GM12801 (cell line): ENCODE data around the gene RBFOX2.

Experiments used
- TF ChIP-seq, protein P1 (sequence below): IDR thresholded peaks from one replicate; pipeline ENCODE4 v1.5.1; 2011; ENCODE audit warnings: control low read depth; ENCODE audit not compliant: insufficient read length; ENCODE audit errors: extremely low read depth

Gene RBFOX2

DNA sequence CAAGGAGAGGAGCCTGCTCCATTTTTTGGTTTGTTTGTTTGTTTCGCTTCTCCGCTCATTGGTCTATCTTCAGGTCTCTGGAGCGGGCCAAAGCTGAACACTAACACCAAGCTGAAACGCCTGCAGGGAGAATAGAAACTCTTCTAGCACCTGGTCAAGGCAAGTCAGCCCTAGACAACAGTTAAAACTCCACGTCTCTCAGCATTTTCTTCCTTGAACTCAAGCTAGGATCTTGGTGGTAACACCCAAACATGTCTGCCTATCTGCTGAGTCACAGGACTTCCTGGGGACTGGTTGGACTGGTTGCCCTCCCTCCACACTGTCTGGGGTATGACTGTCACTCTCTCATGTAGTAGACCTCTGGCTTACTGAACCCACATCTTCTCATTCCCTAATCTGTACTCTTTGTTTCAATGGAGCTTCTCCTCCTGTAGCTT is 23.9 kb upstream of the RBFOX2 start:
- TF ChIP-seq, protein P1, sequence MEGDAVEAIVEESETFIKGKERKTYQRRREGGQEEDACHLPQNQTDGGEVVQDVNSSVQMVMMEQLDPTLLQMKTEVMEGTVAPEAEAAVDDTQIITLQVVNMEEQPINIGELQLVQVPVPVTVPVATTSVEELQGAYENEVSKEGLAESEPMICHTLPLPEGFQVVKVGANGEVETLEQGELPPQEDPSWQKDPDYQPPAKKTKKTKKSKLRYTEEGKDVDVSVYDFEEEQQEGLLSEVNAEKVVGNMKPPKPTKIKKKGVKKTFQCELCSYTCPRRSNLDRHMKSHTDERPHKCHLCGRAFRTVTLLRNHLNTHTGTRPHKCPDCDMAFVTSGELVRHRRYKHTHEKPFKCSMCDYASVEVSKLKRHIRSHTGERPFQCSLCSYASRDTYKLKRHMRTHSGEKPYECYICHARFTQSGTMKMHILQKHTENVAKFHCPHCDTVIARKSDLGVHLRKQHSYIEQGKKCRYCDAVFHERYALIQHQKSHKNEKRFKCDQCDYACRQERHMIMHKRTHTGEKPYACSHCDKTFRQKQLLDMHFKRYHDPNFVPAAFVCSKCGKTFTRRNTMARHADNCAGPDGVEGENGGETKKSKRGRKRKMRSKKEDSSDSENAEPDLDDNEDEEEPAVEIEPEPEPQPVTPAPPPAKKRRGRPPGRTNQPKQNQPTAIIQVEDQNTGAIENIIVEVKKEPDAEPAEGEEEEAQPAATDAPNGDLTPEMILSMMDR = no peak

DNA sequence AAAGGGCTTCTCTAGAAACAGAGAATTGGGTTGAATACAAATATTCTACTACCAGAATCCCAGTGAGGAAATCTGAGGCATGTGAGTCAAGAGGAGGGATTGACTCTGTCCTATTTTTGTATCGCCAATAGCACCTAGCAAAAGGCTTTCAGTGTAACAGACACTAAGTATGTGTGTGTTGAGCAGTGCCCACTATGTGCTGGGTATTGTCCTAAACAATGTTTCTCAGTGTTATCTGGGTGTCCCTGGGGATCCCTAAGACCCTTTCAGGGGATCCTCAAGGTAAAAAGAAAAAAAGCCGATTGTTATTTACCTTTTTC is 21.0 kb upstream of the RBFOX2 start:
- TF ChIP-seq, protein P1 = no peak

DNA sequence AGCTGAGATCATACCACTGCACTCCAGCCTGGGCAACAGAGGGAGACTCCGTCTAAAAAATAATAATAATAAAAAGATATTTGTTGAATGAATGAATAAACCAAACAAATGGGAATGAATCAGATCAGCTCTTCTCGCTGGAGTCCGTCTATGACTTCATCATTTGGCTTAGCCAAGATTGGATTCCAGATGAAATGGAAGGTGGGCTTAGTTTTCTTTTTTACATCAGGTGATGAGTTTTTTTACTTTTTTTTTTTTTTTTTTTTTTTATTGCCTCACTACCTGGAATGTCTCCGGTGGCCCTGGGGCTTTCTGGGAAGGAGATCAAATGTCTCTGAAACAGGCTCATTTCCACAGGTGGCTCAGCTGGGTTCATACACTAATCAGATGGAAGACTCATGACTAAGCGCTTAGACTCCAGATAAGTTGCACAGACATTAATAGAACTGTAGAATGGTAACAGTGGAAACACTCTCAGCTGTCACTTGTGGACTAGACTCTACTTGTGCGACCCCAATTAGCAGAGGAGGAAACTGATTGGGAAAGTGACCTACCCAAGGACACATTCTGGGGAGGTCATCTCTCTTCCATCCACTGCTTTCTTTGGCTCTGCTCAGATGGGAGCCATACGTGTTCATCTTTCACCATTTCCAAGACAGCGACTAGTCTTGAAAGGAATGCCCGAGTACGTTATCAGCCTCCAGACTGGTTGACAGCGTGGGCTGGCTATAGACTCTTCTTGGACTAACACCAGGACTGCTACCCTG is 20.5 kb upstream of the RBFOX2 start:
- TF ChIP-seq, protein P1 = no peak

DNA sequence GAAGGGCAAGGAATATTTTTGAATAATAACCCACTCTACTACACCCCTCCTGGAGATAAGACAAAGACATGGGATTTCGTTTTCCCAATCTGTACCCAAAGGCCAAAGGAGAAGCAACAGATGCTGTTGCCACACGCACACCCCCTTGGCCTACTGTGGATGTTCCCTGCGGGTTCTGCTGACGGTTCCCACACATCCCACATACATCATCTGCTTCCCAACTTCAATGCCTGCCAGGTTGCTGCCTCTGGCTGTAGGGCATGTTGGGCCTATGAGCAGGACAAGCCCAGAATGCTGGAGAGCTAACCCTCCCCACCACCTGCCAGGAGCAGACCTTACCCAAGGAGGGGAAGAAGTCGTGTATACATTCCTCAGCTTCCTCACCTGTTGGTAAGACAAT is 13.6 kb upstream of the RBFOX2 start:
- TF ChIP-seq, protein P1 = no peak

DNA sequence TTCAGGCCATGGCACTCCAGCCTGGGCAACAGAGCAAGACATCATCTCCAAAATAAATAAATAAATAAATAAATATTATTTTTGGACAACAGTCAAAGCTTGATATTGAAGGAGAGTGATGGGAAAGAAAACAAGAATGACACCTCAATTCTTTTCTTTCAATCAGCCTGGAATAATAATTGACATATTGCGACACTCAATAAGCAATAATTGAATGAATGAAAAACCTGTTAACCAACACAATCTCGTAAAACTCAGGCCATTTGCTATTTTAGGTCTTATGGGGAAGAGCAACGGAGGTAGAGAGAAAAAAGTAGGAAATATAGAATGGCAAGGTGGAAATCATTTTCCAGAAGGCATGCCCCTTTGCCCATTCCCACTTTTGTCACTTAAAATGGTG is 10.5 kb upstream of the RBFOX2 start:
- TF ChIP-seq, protein P1 = no peak

DNA sequence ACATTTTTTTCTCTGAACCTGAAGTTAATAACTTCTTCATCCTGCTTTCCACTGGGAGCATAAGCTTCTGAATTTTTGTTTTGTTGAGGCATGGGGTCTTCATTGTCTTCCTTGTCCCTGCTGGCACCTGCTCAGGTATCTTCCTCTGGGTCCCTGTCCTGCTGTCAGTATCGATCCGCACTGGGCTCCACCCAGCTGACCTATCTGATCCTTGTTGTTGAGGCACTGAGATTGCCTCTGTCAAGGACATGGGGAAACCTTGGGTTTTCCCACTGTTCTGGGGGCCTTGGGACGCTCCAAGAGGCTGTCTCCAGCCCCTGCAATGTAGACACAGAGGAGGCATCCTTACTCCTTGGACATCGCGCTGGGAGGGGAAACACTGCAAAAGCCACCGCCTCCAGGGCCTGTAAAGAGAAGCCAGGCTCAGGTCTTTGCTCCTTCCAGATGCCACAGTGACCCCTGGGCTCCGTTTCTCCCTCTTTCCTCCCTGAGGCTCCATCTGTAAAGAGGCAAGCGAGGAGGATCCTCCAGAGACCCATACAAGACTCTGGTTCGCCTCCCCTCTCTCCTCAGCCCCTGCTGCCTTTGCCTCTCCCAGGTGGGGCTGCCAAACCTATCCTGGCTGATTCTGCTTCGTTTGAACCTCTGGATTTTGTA is 8.6 kb upstream of the RBFOX2 start:
- TF ChIP-seq, protein P1 = no peak

DNA sequence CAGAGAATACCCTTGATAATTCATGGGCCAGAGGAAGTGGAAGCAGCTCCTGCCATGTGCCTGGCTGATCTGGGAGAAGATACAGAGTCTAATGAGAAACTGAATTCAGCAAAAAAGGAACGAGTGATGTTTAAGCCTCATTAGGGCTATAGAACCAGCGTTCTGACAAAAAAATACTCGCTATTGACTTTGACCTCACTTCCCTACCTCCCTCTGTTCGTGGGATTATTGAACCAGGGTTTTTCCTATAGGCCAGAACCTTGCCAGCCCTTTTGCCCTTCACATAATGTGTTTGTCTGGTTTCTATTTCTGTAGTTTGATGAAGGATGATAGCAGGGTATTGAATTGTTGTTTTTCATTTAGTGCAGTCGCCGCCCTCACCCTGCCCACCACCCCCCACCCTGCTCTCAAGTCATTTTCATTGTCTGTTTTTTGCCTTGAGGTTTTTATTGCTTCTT is 7.6 kb upstream of the RBFOX2 start:
- TF ChIP-seq, protein P1 = no peak
